ENCODE measurements around the gene FBLN5.
A peak's percentile ranks its signal among the peaks of the same experiment; 100 is the strongest.
"Not testable (repeated sequence)": the region's sequence is repeated elsewhere in the genome, so short reads cannot be mapped to it uniquely, and the experiment has no call there.

FBLN5 gene

GRCh38 chr14:91858536-91859275, 88.8 kb downstream of the FBLN5 start:
- peak; percentile 85 for DNase-seq

DNA sequence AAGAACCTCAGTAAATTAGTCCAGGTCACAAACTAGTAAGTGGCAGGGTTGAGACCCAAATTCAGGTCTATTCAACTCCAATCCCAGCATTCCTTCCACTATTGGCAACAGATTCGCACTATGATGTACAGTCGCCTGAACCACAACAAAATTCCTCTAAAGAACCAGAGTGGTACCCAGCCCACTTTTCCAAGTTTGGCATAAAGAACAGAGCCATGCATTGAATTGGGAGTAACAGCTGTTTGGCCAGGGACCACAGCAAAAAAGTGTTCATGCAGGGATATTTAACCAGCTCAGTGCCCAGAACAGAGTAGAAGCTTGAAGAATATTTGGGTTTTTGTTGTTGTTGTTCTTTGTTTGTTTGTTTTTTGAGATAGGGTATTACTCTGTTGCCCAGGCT, 89.9 kb downstream of the FBLN5 start:
- DNase-seq: no peak

GRCh38 chr14:91854327-91854934, 93.1 kb downstream of the FBLN5 start:
- no peak for DNase-seq

DNA sequence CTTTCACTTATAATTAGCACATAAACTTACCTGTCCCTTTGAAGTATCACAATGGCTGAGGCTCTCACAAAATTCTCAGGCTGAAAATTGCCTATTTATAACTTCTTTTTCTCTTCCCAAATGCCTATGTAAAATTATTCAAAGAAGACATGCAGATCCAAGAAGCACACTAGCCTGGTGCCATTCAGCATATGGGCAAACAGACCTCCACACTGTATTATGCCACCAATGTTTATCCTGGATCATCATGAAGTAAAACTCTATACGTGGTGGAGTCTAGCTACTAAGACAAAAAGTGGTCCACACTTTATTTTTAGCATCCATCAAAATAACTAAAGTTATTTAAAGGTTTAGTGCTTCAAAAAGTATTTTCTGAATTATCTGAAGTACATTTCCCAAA, 95.9 kb downstream of the FBLN5 start:
- DNase-seq: no peak

DNA sequence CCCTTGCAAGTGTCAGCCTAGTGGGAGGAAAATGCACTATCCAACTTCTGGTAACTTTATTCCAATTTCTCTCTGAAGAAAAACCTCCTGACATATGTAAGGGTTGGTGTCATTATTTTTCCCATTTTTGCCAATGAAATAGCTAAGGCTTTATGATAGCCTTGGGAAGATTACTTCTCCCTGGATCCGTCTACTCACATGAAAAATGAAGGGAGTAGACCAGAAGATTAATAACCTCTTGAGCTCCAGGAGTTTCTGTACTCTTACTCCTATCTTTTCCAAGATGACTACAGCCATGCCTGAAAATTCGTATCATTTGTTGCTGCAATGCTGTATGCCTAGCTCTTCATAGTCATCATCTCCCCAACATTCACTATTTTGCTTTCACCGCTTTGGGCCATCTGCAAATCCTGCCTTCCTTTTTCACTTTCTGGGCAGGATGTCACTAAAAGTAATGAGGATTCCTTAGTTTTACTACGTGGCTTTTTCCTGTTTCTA, 98.9 kb downstream of the FBLN5 start:
- no peak for DNase-seq

GRCh38 chr14:91847693-91848092, 99.8 kb downstream of the FBLN5 start:
- DNase-seq: no peak

GRCh38 chr14:91845652-91846051, 101.8 kb downstream of the FBLN5 start:
- no peak for DNase-seq

DNA sequence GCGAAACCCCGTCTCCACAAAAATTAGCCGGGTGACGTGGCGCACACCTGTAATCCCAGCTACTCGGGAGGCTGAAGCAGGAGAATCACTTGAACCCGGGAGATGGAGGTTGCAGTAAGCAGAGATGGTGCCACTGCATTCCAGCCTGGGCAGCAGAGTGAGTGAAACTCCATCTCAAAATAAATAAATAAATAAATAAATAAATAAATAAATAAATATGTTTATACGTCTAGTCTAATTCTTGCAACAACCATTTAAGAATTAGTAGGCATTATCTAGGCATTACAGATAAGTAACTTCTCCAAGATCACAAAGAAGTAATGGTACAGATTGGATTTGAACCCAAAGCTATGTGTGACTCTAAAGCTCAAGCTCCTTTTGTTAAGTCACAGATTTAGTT, 102.4 kb downstream of the FBLN5 start:
- DNase-seq: not testable (repeated sequence)

GRCh38 chr14:91844029-91844428, 103.5 kb downstream of the FBLN5 start:
- DNase-seq: no peak

- no peak for DNase-seq
Measured at GRCh38 chr14:91843437-91843836, 104.1 kb downstream of the FBLN5 start.

DNA sequence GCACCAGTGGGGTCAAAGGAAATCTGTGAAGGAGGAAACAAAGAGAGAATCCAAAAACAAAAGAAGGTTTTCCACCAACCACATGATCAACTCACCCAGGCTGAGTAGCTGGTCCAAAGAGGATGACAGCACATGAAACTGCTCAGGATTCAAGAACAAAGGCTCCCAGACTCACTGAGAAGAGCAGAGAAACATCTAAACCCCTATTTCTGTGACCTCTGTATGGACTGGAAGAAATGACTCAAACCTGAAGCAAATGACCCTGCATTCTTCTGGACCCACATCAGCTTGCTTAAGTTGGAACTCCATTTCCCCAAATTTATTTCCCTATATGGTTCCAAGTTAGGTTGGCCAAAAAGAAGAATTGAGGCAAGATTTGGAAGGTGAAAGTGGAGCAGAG, 106.4 kb downstream of the FBLN5 start:
- no peak for DNase-seq

DNA sequence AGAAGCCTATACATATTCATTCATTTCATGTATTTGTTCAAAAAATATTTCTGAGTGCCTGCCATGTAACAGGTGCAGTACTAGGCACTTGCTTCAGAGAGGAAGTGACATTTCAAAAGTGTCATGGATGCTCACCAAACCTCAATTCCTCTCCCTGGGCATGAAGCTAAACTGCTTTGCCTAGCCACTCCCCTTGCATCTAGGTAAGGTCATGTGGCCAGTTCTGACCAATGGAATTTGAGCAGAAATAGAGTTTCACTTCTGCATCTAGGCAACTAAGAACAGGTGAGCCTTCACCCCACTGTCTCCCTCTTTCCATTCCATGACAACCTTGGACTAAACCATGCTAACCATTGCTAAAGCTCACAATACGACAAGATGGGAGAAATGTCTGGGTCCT, 107.7 kb downstream of the FBLN5 start:
- DNase-seq: no peak

DNA sequence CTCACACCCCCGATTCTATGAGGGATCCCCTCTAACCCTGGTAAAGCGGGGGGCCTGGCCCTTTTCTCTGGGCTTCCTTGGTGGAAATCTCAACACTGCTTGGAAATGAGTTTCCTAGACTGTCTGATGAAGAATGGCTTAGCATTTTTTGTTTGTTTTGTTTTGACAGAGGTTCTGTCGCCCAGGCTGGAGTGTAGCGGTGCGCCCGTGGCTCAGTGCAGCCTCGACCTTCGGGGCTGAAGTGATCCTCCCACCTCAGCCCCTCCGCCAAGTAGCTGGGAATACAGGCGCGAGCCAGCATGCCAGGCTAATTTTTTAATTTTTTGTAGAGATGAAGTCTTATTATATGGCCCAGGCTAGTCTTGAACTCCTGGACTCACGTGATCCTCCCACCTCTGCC, 110.4 kb downstream of the FBLN5 start:
- DNase-seq: no peak

DNA sequence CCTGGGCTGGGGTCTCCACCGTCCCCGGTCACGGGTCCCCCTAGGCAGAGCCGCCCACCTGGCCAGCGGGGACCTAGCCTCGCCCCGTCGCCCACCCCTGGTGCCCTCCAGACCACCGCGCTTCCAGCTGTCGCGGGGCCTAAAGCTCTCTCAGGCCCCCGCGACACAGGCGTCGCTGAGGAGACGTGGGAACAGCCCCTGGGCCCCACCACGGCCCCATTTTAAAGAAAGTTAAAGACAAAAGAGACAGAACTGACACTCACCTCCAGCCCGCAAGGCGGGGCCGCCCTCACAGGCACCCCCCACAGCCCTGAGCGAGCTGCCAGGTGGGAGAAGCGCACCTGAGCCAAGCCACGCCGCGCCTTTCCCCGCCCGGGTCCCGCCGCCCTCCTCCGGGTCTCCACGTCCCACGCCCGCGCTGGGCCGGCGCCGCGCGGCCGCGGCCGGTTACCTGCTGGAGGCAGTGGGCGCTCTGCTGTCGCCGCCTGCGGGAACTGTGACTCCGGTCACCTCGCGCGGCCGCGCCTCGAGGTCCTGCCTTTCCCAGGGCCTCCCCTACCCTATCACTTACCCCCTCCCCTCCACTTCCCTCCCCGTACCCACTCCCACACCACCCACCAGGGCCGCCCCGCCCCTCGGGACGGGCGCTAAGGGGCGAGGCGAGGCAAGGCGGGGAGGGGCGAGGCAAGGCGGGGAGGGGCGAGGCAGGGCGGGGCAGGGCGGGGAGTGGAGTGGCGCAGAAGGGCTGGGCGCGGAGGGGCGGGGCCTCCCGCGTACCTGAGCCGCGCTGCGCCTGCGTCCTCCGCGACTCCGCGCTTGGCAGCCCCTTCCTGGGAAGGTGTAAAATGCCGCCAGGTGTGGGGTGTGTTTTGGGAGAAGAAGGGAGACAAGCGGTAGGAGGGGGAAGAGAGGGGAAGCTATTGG, 111.3 kb downstream of the FBLN5 start:
- DNase-seq: peak; percentile 11

DNA sequence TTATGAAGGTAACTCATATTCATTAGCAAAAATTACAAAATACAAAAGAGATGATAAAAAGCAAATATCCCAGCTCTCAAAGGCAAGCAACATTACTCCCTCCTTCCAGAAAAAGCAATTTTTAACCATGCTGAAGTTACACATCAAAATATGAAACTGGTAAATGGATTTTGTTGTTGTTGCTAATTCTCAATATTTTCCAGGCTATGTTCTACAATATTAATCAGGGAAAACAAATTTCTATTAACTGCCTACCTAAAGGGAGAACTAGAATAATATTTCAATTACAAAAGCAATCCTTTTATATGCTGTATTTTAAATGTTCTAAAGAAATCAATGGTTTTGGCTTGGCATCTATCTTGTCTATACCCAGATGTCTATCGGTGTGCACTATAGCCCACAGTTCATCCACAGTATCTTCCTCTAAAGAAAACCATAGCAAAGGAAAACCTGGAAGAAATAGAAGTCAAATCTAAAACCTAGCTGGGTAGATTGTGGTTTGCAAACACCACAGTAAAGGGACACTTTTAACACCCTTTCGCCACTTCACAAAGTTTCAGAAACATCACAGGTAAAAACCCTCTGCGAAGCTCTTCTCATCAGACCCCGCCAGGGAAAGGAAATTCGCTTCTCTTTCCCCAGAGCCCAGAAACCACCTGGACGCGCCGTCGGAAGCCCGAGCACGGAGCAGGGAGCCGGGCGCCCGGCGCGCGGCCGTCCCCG, 112.1 kb downstream of the FBLN5 start:
- DNase-seq: no peak

DNA sequence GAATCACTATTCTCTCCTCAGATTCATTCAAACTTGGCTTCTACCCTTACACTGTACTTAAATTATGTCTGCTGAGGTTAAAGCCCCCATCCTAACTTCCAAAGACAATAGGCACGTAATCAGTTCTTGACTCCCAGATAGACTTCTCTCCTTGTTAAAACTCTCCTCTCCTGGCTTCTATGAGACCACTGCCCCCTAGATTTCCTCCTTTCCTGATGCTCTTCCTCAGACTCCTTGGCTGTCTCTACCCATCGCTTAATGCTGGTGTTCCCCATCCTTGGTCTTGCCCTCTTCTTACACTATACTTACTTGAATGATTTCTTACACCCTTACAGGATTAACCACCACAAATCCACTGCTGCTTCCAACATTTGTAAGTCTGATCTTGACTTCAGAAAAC, 112.9 kb downstream of the FBLN5 start:
- DNase-seq: no peak

DNA sequence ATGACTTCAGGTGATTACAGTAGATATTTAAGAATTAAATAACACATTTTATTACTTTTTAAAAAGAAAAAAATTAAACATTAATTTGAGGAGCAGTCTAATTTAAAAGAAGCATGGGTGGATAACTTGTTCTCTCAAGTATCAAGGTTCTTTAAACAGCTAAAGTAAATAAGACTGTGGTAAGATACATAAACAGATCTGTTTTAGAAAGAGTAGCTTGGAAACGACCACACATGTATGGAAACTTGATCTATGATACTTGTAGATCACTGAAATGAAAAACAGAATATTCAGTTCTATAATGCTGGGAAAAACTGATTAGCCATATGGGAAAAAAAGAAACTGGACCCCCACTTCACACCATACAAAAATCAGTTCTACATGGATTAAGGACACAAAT, 116.2 kb downstream of the FBLN5 start:
- no peak for DNase-seq

DNA sequence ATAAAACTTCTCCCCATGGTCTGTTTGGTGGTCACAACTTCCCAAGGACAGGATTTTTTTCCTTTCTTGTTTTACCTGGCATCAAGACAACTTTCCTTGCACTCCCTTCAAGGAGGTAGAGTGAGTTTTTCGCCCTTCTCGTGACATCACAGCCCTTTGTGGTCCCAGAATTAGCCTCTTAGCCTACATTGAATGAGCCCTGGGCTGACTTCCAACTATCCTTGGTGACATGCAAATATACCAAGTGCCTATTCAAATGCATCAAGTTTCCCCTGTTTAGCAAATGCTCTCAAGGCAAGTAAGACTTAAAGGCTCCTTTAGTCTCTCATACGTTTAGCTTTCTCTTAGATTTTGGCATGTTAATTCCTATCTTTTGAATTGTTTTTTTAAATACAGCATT, 116.7 kb downstream of the FBLN5 start:
- no peak for DNase-seq

DNA sequence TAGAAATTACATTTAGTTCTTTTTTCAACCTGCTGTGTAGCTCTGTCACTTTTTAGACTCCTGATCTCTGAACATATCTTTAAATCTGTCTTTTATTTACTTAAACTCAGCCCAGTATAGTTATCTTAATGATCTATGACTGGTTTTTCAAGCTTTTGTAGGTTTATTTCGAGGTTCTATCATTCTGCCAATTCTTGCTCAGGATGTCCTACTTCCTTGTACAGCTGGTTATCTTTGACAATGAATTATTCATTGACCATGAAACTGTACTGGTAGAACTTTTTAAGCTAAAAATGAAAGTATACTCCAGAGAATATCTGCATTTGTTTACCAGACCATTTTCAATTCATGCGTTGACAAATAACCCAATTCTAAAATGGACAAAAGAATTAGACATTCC, 118.0 kb downstream of the FBLN5 start:
- no peak for DNase-seq

DNA sequence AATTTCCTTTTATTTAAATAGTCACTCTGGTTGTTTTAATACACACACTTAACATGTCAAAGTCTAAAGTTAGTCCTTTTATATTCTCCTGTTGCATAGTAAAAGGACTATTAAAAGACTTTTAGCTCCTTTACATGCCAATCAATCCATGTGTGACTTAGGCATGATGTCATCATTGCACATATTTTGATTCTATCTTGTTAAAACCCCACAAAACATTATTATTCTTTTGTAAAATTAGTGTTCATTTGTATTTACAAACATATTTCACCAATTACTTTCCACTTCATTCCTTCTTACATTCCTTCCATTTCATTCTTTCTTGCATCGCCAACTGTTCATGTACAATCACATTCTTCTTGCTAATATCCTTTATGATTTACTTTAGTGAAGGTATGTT, 119.7 kb downstream of the FBLN5 start:
- no peak for DNase-seq

All from fibroblast of skin of scalp (primary cell).